Activated CD4-positive, alpha-beta T cell treated with anti-CD3 and anti-CD28 coated beads, Interleukin-2, amount 50 U/mL, for 1 hour (primary cell): ENCODE measurements around the gene FGD5.
"Not testable (repeated sequence)": the region's sequence is repeated elsewhere in the genome, so short reads cannot be mapped to it uniquely, and the experiment has no call there.

Source experiments
- DNase-seq: peaks from one replicate; pipeline ENCODE4 v3.0.0-alpha.2; 2020

FGD5 gene

DNA sequence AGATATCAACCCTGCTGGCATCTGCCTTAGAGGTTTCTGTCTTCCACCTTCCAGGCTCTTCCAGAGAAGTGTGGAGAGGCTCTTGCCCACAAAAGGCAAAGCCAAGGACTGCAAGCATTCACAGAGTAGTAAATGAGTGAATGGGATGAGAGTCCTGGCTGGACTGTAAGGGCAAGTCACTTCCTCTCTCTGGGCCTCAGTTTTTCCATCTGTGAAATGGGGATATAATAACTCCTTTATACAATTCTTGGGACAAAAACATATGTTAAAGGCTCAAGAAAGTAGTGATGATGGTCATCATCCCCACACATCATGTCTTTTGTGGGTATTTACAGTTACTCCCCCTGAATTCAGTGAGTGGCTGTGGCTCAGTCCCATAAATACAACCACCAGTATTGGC, 10.7 kb upstream of the FGD5 start:
- DNase-seq: no peak

DNA sequence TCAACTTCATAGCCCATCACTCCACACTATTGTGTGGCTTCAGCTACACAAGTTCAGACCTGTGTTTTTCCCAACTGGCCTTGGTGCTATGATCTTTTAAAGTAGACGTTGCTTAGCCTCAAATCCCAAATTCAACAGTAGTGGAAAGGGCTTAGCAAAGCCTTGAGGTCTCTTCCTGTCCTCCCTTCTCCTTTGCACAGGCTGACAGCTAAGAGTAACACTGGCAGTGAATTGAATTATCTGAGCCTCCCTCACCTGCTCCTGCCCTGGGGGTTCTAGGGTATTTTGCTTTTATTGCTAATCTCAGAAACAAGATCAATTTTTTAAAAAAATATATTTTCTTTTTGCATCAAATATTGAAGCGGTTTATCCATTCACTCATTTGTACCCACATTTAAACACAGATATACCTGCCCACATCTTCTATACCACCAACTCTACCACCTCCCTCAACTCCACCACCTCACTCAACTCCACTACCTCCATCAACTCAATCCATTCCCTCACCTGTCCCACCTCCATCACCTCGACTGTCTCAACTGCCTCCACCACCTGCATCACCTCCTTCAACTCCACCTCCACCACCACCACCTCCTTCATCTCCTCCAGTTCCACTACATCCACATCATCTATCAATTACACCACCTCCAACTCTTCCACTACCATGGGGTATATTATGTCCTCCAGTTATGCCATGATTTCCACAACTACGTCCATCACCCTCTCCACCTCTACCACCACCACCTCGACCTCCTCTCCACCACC, 10.1 kb upstream of the FGD5 start:
- no peak for DNase-seq

DNA sequence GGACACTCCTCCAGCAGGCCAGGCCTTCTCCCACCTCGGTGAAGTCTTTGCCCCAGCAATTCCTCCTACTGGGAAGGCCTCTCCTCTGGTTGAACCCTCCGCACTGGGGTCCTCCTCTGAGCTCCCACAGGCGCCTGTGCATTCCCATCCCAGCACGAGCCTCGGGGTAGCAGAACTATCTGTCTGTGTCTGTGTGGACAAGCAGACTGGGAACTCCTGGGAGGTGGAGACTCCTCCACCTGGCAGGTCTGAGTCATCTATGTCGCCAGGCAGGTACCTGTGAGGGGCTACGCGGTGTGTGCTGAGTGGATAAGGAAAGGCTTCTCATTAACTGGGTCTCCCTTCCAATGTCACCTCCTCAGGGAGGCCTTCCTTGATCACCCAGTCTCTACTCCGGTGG, 9.2 kb upstream of the FGD5 start:
- DNase-seq: not testable (repeated sequence)

DNA sequence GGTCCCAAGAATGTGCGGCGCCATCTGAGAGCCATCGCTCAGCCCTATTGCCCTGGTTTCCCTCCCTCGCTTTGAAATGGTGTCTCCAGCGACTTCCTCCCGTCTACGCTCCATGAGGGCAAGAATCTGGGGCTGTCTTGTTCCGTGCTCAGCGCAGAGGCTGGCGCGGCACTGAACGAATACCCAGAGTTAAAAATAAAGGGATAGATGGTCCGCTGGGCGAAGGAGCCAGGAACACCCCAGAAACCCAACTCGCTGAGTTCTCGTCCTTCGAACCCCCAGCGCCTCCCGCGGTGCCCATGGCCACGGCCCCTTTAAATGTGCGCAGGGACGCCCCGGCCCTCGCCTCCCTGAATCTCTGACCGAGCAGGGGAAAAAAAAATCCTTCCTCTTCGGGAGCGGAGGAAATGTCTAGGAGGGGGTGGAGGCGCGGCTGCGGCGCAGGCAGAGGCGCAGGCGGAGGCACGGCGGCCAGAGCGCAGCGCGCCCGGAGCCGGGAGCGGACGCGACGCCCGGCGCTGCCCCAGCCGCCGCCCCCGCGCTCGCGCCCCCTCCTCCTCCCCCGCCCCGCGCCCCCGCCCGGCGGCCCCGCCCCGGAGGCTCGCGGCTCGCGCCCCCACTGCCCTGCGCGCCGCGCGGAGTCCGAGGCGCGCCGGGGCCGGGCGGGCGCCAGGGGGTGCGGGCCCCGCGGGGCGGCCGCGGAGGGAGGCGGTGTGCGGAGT, 8.5 kb upstream of the FGD5 start:
- DNase-seq: no peak

DNA sequence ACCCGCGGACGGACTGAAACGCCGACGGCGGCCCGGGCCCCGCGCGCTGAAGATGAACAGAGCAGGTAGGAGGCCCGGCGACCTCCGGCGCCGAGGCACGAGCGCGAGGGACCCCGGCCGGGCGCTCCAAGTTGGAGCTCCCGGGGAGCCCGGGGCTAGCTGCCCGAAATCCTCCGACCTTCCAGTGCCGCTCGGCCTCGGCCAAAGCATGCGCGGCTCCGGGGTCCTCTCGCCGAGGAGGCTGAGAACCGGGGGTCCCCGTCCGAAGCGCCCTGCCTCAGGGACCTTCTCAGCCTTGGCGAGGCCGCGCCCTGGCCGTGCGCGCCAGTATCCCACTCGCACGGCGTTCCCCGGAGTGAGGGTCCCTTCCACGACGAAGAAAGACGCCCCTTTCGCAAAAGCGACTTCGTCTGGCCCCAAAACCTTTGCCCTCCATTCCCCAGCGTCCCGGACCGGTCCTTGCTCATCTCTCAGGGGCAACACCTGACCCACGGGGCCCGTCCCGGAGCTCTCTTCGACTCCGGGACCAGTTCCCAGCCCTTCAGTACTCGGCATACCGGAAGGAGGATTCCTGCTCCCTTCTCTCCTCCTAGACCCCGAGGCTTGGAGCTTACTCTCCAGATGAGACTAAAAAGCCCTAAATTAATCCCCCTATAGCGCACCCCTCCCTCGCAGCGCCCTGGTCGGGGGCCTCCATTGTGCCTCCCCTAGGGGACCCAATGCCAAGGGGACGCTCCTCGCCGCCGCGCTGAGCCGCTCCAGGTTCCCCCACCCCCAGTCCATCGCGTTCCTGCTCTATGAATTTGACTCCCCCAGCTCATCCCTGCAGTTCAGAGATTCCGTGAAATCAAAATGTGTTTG, 7.7 kb upstream of the FGD5 start:
- DNase-seq: no peak

DNA sequence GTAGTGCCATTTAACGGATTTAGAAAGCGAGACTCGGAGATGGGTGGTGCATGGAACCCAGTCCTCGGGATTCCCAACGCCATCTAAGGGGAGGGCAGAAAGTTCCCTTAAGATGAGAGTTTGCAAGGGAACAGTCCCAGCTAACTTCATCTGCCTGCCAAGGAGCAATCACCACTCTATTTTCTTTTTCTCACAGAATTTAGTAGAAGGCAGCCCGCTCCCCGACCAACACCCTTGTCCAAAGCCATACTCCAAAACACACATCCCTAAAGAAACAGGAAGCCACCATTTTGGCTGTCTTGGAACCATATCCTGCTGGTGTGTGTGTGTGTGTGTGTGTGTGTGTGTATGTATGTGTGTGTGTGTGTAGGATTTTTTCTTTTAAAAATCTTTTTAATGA, 7.1 kb upstream of the FGD5 start:
- DNase-seq: no peak

DNA sequence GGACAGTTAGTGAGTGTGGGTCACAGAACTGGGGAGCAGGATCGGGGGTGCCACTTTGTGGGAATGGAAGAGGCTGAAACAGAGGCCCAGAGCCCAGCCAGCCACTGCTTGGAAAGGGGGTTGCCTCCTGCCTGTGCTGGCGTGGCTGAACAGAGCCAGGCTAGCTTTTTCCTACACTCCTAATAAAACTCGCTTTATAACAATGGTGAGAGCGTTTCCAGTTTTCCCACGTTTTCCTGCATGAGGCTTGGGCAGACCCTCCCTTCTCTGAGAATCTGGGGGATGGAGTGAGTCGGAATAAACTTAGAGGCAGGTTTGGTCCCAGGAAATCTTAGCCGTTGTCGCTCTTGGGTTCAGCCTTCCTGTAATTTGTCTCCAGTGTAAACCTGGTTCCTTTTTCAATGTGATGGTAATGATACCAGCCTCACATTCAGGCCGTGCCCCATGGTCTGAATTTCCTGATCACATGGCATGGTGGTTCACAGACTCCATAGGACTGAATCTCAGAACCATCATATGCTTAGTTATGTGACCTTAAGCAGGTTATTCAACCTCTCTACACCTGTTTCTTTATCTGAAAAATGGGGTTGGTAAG, 6.5 kb upstream of the FGD5 start:
- DNase-seq: no peak

DNA sequence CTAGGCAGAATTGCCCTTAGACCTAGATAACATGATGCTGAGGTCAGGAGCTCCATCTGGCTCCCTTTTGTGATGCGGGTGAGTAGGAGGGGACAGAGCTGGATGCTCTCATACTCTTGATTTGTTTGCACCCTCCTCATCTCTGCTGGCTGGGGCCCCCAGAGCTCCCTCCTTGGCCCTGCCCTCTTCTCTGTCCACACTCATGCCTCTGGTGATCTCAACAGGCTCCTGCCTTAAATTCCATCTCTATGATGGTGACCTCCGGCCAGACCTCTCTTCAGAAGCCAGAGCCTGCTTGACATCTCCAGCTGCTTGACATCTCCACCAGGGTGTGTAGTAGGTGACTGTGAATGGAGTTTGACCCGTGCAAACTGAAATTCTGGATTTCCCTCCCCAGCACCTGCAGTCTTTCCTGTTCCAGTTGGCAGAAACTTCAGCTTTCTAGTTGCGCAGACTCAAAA, 4.3 kb upstream of the FGD5 start:
- no peak for DNase-seq

DNA sequence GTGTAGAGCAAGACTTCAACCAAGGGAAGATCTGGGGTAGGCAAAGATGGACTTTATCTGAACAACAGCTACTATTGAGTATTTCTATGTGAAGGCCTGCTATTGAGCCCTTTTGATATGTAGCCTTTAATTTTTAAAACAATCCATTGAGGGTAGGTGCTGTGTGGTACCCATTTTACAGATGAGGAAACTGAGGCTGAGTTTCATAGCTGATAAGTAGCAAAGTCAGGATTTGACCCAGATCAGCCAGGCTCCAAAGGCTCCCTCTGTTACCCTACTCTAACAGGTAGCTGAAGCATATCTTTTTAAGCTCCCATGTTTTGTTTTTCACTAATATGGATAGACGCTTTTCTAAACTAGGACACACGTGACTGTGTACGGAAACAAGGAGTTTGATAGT, 2.4 kb upstream of the FGD5 start:
- no peak for DNase-seq

DNA sequence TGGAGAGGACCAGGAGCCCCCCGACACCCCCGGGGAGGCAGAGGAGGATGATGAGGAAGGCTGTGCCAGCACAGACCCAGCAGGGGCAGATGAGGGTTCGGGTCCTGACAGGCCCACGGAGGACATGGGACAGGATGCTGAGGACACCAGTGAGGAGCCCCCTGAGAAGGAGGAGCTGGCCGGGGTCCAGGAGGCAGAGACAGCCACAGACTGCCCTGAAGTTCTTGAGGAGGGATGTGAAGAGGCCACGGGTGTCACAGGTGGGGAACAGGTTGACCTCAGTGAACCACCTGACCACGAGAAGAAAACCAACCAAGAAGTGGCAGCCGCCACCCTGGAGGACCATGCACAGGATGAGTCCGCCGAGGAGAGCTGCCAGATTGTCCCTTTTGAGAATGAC, 909 bp downstream of the FGD5 start:
- DNase-seq: no peak

DNA sequence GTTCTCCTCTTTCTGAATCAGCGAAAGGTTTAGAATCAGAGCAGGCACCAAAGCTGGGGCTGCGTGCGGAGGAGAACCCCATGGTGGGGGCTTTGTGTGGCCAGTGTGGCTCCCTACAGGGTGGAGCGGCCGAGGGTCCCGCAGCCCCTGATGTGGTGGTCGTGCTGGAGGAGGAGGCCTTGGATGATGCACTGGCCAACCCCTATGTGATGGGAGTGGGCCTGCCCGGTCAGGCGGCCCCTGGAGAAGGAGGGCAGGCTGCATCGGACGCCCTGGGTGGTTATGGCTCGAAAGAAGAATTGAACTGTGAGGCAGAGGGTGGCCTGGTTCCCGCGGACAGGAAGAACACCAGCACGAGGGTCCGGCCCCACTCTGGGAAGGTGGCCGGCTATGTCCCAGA, 1.4 kb downstream of the FGD5 start:
- DNase-seq: no peak

DNA sequence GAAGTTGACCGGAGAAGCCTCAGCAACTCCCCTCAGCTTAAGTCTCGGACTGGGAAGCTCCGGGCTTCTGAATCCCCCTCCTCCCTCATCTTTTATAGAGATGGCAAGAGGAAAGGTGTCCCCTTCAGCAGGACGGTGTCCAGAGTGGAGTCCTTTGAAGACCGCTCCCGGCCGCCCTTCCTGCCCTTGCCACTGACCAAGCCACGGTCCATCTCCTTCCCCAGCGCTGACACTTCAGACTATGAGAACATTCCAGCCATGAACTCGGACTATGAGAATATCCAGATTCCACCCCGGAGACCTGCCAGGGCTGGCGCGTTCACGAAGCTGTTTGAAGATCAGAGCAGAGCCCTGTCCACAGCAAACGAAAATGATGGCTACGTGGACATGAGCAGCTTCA, 2.4 kb downstream of the FGD5 start:
- DNase-seq: no peak

DNA sequence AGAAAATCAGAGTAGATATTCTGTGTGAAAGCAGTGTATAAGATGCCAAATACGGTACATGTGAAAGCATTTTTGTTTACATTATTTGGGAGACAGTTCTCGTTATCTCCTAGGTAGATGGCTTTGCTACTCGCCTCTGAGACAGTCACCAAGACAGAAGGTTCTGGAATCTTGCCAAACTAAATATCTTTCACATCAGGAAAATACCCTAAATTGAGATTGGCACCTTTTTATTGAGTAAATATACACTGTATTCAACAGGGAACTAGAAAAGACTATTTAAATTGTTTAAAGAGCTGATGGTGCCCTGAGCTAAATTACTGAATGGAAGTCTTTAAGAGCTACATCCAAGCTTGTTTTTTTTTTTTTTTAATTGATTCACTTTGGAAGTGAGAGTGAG, 3.4 kb downstream of the FGD5 start:
- no peak for DNase-seq

DNA sequence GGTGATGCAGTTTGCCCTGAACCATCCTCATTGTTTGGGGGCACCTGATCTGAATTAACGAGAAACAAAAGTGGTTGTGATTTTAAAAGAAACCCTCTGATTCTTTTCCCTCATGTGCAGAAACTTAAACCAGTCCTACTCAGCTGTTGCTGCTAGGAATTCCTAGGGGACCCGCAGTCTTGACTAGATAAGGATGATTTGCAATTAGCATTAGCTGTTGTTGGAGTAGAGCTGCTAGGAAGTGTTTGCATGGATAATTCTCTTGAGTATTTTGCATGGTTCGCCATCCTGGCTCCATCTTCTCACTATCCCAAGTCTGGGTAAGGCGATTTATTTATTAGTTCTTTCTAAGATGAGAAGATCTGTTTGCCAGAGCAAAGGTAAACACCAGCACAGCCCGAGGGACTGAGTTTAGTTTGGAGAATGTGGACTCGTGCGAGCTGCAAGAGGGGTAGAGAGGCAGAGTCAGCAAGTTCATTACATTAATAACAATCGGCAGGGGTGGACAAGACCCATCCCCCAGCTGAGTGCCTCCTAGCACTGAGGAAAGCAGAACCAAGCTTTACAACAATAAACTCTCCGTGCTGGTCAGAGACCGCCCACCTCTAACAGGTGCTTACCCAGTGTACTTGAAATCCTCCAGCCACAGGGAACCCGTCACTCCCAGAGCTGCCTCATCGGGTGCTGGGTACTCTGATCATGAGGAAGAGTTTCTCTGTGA, 4.1 kb downstream of the FGD5 start:
- DNase-seq: no peak

DNA sequence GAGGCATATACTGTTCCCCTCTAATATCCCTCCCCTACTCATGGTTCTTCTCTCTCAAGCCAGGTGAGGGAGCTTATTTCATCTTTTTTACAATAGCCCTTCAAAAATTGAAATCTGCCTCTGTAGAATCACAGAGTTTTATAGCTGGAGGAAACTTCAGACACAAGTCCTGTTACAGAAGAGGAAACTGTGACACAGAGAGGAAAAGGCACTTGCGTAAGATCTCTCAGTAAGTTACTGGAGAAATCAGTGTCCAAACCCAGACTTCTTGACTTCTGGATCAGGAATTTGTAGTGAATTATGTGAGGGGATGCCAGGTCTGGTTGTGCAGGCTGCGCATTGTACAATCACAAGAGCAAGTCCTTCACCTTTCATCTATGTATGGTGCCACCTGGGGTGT, 4.6 kb downstream of the FGD5 start:
- no peak for DNase-seq

DNA sequence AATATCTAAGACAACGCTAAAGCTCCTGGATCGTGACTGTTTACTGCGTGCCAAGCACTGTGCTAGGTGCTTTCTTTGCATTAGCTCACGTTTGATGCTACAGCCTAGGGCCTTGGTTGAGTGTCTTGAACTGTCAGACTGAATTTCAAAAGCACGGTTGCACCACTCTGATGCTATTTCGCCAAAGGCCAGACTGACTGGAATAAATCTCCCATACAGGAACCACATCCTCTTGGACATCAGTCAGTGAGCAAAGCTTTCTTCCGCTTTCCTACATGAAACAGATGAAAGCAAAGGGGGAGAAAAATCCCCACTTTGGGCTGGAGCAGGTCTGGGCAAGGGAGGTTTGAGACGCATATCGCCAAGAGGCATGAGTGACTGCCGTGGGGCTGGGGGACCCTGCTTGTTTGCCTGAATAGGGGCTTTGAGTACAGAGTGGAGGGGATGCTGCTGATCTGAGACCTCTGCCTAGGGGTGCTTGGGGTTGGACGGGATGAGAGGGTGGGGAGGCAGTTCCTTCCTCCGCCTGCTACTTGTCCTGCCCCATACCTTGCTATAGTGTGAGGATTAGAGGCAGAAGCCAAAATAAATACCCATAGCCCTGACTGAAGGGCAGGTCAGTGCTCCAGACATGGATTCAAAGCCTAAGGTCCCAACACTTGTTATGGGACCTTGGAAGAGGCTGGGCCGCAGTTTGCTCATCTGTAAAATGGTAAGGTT, 5.3 kb downstream of the FGD5 start:
- no peak for DNase-seq

DNA sequence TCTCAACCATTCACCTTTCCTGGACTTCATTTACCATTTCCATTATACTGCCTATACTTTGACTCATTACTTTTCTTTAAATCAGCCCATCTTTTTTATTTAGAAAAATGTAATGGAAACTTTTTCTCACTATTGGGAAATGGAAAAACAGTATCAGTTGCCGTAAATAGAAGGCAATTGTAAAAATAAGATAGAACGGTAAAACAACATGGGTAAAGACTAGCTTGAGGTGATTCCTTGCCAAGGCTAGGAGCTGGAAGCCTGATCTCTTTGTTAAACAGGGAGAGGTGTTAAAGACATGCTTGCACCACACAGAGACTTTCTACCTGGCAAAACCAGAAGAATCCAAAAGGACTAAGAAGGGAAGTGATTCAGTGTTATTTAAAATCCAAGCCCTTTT, 5.9 kb downstream of the FGD5 start:
- no peak for DNase-seq

DNA sequence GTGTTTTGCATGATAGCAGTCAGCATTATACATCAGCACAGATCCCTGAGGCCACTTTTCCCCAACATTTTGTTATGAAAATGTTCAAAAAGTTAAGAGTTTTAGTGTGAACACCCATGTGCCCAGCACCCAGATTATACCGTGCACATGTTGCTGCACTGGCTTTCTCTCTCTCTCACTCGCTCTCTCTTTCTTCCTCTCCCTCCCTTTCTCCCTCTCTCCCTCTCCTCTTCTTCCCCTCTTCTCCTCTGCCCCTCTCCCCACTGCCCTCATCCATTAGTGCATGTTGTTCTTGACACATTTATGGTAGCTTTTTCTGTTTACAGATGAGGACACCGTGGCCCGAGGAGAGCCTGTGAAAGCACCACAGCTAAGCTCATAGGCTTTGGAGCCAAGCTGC, 7.3 kb downstream of the FGD5 start:
- DNase-seq: no peak

DNA sequence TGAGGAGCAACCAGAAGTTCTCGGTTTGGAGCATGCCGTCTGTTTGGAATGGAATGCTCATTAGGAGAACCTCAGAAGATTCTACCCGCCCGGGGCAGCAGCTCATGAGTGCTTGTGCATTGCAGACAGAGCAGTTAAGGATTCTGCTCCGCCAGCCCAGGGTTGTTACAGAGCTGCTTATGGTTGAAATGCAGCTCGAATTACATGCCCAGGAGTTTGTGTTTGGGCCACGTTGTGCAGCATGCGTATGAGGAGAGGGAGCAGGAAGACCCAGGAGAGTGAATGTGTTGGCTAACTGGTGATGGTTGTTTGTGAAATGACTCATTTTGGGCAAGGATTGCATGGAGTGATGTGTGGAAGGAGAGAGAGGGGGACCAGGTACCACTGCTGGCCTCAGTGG, 9.0 kb downstream of the FGD5 start:
- DNase-seq: no peak

DNA sequence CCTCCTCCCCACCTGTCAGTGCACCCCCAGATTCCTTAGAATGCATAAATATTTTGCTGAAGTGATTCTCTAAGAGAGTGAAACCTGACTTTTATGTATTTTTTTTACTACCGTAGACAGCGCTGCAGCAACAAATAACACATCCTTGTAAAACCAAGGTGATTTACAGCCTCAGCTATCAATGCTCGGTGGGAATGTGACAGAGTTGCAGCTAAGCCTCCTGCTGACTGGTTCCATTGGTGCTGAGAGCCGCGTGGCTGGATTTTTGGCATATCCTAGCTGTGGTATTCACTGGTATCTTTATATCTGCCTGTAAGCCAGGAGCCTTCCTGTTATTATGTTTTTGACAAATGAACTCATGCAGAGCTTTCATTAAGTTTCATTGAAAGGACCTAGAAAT, 11.0 kb downstream of the FGD5 start:
- DNase-seq: no peak

DNA sequence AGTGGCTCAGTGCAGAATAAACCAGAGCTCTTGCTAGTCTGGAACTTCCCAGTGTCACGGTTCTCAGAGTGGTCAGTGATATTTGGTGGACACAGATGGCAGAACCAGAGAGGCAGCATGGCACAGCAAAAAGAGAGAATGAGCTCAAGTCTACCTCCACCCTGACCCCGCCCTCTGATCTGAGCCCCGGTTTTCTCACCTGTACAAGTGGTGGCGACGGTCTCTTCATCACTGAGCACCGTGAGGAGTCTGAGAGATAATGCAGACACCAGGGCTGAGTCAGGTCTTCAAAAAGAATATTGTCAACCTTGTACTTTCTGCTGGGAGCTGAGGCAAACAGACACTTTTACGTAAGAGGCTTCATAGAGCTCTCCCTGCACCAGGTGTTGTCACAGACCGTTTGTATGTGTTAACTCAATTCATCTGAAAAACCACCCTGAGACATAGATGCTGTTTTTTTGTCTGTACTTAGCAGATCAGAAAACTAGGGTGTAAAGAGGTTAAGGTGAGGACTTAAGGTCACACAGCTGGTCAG, 13.2 kb downstream of the FGD5 start:
- no peak for DNase-seq
